Activated CD8-positive, alpha-beta T cell treated with anti-CD3 and anti-CD28 coated beads for 36 hours (primary cell): Measurements from ENCODE around the gene EAF2. TPM values are rescaled to one million over a fixed set of nuclear protein-coding genes. Genes with fewer than 3 reads are reported as not detected.

Experiments used
- ATAC-seq: fragments of 200-7000 bp; cut with Tn5 transposase; one replicate; pipeline ENCODE4 v1.10.0; 2021; ENCODE audit warnings: mild to moderate bottlenecking, moderate library complexity
- CTCF ChIA-PET: fragments of 350-600 bp; sonication (Branson Sonifier 250); formaldehyde crosslinking; loops from one replicate; lab custom pipeline; 2021; ENCODE audit warnings: antibody characterized with exemption; lab: Charles Lee
- POLR2A ChIA-PET: fragments of 350-600 bp; sonication (Branson Sonifier 250); formaldehyde crosslinking; loops from one replicate; lab custom pipeline; 2021; ENCODE audit warnings: antibody characterized with exemption; lab: Charles Lee
- DNase-seq: peaks from one replicate; pipeline ENCODE4 v3.0.0-alpha.2; 2020
- H3K27ac Mint-ChIP-seq: one replicate; pipeline ENCODE4 v1.8.0; 2021; ENCODE audit warnings: mild to moderate bottlenecking, mixed read lengths
- H3K27me3 Mint-ChIP-seq: one replicate; pipeline ENCODE4 v1.8.0; 2021; ENCODE audit warnings: mixed read lengths
- H3K36me3 Mint-ChIP-seq: one replicate; pipeline ENCODE4 v1.8.0; 2021; ENCODE audit warnings: low read depth, mixed read lengths
- H3K4me1 Mint-ChIP-seq: one replicate; pipeline ENCODE4 v1.8.0; 2021; ENCODE audit warnings: low read depth, mixed read lengths
- H3K4me3 Mint-ChIP-seq: one replicate; pipeline ENCODE4 v1.8.0; 2021; ENCODE audit warnings: mild to moderate bottlenecking, moderate library complexity, mixed read lengths
- H3K9me3 Mint-ChIP-seq: one replicate; pipeline ENCODE4 v1.8.0; 2021; ENCODE audit warnings: mixed read lengths
- CTCF ChIP-seq: fragments of 200-600 bp; IDR thresholded peaks from one replicate; pipeline ENCODE4 v1.8.0; 2022; ENCODE audit warnings: antibody characterized with exemption, mild to moderate bottlenecking
- intact Hi-C: fragments of 100-400 bp; cut with micrococcal nuclease; formaldehyde crosslinking; loops from one replicate; pipeline ENCODE4 v1.10.0; 2022
- total RNA-seq, 2 experiments: library from RNA; stranded (reverse); gene quantifications; one replicate each; pipeline ENCODE4 v1.2.3, GENCODE V29; 2021

The EAF2 gene
- total RNA-seq, 2 experiments from 2014 or later: 13.4 to 14.4 TPM

DNA sequence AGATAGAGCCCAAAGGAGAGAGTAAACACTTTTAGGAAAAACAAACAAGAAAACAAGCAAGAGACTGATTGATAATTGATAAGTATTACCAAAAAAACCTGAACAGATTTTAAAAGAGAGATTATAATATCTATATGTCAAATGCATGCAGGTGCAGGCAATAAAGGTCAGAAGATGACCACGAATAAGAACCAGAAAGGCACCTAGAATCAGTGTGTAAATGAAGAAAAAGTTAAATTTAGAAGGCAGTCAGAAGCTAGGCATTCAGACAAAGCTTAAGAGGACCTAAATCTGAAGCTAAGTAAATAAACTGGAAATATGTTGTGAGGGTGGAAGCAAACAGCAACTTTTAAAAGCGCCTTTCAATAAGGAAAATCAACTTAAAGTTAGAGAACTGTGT is 16.4 kb upstream of the EAF2 start:
- TF ChIP-seq CTCF: no peak
- Mint-ChIP-seq H3K27me3 (no peaks in the 10 kb centered on the region), H3K4me3 (no peak overlapping the region), H3K4me1 (peaks cover 60% of the 10 kb centered on the region), H3K36me3 (peaks cover 86% of the 10 kb centered on the region), H3K9me3 (peaks cover 21% of the 10 kb centered on the region), H3K27ac (no peak overlapping the region)
- ChIA-PET CTCF (no interaction called here), POLR2A (no interaction called here)
- no peak for ATAC-seq
- no peak for DNase-seq
- intact Hi-C loops: no loop called here

GRCh38 chr3:121819236-121819635 is 15.8 kb upstream of the EAF2 start:
- Mint-ChIP-seq H3K27ac (no peak overlapping the region), H3K4me3 (no peak overlapping the region), H3K27me3 (no peaks in the 10 kb centered on the region), H3K4me1 (peaks cover 53% of the 10 kb centered on the region), H3K9me3 (peaks cover 21% of the 10 kb centered on the region), H3K36me3 (peaks cover 84% of the 10 kb centered on the region)
- no peak for TF ChIP-seq CTCF
- intact Hi-C loops: no loop called here
- ChIA-PET POLR2A (no interaction called here), CTCF (no interaction called here)
- ATAC-seq (no peak), DNase-seq (no peak)

DNA sequence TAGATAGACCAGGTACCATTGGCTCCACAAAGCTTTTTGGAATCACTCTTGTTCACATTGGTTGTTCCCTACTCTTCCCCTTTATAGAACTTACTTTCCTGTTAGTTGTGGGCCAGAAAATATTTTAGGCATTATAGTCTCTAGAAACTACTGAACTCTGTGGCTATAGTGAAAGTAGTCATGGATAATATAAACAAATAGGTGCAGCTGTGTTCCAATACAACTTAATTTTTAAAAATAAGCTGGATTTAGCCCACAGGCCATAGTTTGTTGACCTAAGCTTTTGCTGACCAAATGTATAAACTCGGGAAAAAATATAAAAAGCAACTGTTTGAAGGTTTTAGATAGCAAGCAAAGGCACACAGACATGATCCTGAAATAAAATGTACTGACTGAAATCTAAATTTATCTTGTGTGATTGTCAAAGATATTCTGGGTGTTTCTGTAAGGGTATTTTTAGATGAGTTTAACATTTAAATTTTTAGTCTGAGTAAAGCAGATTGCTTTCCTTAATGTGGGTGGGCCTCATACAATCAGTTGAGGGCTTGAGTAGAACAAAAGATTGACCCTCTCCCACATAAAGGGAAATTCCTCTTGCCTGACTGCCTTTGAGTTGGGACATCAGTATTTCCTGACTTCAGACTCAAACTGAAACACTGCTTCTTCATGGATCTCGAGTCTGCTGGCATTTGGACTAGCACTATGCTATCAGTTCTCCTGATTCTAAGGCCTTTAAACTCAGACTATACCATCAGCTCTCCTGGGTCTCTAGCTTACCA is 13.4 kb upstream of the EAF2 start:
- ChIA-PET CTCF (interaction anchor here (1.4 kb wide), 1 partner anchor 11 kb away, joined by 4 read pairs; no protein-coding TSS in a partner anchor), POLR2A (interaction anchor here (0.6 kb wide), 1 partner anchor 14 kb away, joined by 4 read pairs; no protein-coding TSS in a partner anchor)
- no peaks in the 10 kb centered on the region for H3K27me3 Mint-ChIP-seq
- DNase-seq (no peak), ATAC-seq (no peak)
- intact Hi-C loops: no loop called here
- H3K4me3 Mint-ChIP-seq: no peak overlapping the region
- no peak overlapping the region for H3K27ac Mint-ChIP-seq
- peaks cover 15% of the 10 kb centered on the region for H3K9me3 Mint-ChIP-seq
- no peak for TF ChIP-seq CTCF
- H3K36me3 Mint-ChIP-seq: peaks cover 83% of the 10 kb centered on the region
- H3K4me1 Mint-ChIP-seq: peaks cover 42% of the 10 kb centered on the region

- Mint-ChIP-seq H3K27me3 (no peaks in the 10 kb centered on the region), H3K4me3 (no peak overlapping the region), H3K27ac (no peak overlapping the region), H3K4me1 (peaks cover 34% of the 10 kb centered on the region), H3K36me3 (peaks cover 84% of the 10 kb centered on the region), H3K9me3 (peaks cover 10% of the 10 kb centered on the region)
- ATAC-seq (no peak), DNase-seq (no peak)
- intact Hi-C loops: no loop called here
- TF ChIP-seq CTCF: no peak
- ChIA-PET CTCF (no interaction called here), POLR2A (interaction anchor here (0.7 kb wide), 1 partner anchor 12 kb away, joined by 3 read pairs; the partner anchor contains the start of genes EAF2 and IQCB1)
These were observed 12.0 kb upstream of the EAF2 start for GRCh38 chr3:121822973-121823372.

- peak; percentile 7 for DNase-seq
- Mint-ChIP-seq H3K27me3 (no peaks in the 10 kb centered on the region), H3K9me3 (no peaks in the 10 kb centered on the region), H3K4me1 (peaks cover 47% of the 10 kb centered on the region), H3K36me3 (peaks cover 36% of the 10 kb centered on the region), H3K27ac (peak overlapping the region; percentile 89), H3K4me3 (peak overlapping the region; percentile 85)
- POLR2A ChIA-PET: interaction anchor here (0.6 to 1.3 kb wide), 4 partner anchors 12 to 437 kb away, joined by 3 read pairs; no protein-coding TSS in a partner anchor
- intact Hi-C loops: loop anchor here (2.0 kb wide), 1 partner anchor 287 kb away; no protein-coding TSS in a partner anchor
- CTCF ChIA-PET: no interaction called here
- ATAC-seq: no peak
- no peak for TF ChIP-seq CTCF
These were observed 795 bp upstream of the EAF2 start for GRCh38 chr3:121834157-121834670.
